SK-N-SH (cell line): ENCODE results near the gene NR5A1.

Source experiments
- GATA2 ChIP-seq: sonication (generic); formaldehyde crosslinking; IDR thresholded peaks from 2 replicates; pipeline ENCODE4 v1.5.0; 2020; ENCODE audit warnings: mild to moderate bottlenecking, missing genetic modification reagents
- RCOR1 ChIP-seq: fragments of 150-350 bp; IDR thresholded peaks from 2 replicates; pipeline ENCODE4 v1.6.1; 2017; ENCODE audit warnings: antibody characterized with exemption, low read length
- TF ChIP-seq, protein P1 (sequence below): fragments of 200-600 bp; sonication (generic); IDR thresholded peaks from 2 replicates; pipeline ENCODE4 v1.6.1; 2017; ENCODE audit warnings: antibody characterized with exemption, mild to moderate bottlenecking, moderate library complexity
- TF ChIP-seq, protein P2 (sequence below): IDR thresholded peaks from 2 replicates; pipeline ENCODE4 v1.6.1; 2012; ENCODE audit warnings: mild to moderate bottlenecking, low read depth, low read length, moderate library complexity

DNA sequence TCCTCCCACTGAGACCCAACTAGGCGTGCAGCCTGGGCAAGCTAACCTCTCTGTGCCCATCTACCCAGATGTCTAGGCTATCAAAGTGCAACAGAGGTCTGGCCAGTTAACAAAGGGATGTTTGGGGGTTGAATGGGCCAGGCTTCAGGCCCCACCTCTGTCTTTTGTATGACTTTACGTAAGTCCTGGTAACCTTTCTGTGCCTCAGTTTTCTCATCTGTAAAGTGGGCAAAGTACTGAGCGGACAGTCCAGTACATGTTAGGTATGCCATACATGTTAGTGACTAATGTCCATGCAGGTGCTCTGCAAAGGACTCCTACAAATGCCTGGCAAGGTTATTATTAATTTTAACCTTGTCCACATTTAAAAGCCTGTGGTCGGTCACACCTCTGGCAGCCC, 14.0 kb downstream of the NR5A1 start:
- TF ChIP-seq, protein P1, sequence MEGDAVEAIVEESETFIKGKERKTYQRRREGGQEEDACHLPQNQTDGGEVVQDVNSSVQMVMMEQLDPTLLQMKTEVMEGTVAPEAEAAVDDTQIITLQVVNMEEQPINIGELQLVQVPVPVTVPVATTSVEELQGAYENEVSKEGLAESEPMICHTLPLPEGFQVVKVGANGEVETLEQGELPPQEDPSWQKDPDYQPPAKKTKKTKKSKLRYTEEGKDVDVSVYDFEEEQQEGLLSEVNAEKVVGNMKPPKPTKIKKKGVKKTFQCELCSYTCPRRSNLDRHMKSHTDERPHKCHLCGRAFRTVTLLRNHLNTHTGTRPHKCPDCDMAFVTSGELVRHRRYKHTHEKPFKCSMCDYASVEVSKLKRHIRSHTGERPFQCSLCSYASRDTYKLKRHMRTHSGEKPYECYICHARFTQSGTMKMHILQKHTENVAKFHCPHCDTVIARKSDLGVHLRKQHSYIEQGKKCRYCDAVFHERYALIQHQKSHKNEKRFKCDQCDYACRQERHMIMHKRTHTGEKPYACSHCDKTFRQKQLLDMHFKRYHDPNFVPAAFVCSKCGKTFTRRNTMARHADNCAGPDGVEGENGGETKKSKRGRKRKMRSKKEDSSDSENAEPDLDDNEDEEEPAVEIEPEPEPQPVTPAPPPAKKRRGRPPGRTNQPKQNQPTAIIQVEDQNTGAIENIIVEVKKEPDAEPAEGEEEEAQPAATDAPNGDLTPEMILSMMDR: no peak
- TF ChIP-seq GATA2 (CRISPR knock-in tag) (no peak), RCOR1 (no peak)
- TF ChIP-seq, protein P2, sequence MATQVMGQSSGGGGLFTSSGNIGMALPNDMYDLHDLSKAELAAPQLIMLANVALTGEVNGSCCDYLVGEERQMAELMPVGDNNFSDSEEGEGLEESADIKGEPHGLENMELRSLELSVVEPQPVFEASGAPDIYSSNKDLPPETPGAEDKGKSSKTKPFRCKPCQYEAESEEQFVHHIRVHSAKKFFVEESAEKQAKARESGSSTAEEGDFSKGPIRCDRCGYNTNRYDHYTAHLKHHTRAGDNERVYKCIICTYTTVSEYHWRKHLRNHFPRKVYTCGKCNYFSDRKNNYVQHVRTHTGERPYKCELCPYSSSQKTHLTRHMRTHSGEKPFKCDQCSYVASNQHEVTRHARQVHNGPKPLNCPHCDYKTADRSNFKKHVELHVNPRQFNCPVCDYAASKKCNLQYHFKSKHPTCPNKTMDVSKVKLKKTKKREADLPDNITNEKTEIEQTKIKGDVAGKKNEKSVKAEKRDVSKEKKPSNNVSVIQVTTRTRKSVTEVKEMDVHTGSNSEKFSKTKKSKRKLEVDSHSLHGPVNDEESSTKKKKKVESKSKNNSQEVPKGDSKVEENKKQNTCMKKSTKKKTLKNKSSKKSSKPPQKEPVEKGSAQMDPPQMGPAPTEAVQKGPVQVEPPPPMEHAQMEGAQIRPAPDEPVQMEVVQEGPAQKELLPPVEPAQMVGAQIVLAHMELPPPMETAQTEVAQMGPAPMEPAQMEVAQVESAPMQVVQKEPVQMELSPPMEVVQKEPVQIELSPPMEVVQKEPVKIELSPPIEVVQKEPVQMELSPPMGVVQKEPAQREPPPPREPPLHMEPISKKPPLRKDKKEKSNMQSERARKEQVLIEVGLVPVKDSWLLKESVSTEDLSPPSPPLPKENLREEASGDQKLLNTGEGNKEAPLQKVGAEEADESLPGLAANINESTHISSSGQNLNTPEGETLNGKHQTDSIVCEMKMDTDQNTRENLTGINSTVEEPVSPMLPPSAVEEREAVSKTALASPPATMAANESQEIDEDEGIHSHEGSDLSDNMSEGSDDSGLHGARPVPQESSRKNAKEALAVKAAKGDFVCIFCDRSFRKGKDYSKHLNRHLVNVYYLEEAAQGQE: no peak
